DMS 273 (cell line): ENCODE data around the gene YEATS2.
"Not testable (repeated sequence)": the region's sequence is repeated elsewhere in the genome, so short reads cannot be mapped to it uniquely, and the experiment has no call there.

Experiments
- DNase-seq: peaks from one replicate; lab custom pipeline; 2025; ENCODE audit not compliant: unreplicated experiment; lab: John Stamatoyannopoulos, UW

Gene YEATS2

DNA sequence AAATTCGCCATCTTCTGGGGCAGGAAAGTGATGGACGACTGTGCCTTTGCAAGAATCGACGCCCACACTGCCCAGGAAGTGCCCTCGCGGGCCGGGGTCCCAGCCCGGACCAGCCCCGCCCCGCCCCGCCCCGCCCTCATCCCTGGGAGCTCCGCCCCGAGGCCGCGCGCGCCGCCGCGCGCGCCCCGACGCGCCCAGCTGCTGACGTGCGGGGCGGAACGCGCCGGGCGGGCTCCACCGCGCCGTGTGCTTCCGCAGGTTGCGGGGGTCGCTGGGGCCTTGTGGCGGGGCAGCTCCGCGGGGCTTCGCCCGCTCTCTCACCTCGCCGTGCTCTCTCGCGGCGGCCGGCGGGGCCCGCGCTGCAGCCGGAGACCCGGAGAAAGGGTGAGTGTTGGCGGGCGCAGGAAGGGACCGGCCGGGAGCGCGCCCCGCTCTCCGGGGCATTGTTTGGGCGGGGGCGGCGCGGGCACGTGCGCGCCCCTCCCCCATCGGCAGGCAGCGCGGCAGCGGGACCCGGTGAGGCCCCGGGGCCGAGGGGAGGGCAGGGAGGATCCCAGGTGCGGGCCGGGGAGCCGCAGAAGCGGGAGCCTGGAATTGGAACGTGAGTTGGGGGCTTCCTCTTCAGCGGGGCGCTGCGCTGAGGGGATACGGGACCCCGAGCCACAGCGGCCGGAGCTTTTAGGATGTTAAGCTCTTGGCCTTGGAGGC, at the start of gene YEATS2:
Gene YEATS2 (plus strand): TSS at position 188 of the 708 bp plus-strand sequence. CDS start 17,366 bp downstream, outside the sequence.
- peak; percentile 94 for DNase-seq

DNA sequence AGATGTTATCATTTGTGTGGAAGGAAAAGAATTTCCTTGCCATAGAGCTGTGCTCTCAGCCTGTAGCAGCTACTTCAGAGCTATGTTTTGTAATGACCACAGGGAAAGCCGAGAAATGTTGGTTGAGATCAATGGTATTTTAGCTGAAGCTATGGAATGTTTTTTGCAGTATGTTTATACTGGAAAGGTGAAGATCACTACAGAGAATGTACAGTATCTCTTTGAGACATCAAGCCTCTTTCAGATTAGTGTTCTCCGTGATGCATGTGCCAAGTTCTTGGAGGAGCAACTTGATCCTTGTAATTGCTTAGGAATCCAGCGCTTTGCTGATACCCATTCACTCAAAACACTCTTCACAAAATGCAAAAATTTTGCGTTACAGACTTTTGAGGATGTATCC, 47.0 kb upstream of the YEATS2 start:
- DNase-seq: no peak

DNA sequence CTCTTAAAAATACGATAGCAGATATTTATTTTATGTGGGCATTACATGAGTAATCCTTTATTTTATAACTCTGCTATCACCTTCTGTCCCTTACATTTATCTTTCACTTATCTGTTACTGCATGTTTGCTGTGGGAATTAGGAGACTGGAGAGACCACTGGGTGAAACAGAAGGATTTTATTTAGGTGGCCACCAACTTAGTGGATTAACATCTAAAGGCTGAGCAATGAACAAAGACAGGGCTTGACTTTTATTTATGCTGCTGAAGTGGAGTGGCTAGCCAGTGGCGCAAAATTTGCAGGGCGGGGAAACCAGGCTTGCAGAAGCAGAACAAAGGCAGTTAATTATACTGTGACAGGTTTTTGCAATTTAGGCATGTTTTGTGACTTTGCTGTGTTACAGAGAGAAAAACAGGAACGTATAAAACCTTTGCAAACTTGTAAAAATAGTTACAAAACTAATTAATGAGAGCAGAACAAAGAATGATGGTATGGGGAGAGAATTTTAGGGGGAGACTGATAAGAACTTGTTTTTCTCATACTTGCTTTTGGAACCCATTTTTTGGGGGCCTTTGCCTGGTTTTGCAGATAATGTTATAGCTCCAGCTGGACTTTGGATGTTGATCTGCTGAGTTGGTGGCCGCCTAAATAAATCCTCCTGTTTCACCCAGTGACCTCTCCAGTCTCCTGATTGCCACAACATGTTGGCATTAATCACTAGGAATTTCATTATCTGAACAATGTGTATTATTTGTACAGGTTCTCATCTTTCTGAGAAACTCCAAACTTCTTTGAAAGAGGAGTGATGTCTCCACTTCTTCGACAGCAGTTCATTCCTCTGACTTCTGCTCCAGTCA, 44.2 kb upstream of the YEATS2 start:
- DNase-seq: peak; percentile 48

DNA sequence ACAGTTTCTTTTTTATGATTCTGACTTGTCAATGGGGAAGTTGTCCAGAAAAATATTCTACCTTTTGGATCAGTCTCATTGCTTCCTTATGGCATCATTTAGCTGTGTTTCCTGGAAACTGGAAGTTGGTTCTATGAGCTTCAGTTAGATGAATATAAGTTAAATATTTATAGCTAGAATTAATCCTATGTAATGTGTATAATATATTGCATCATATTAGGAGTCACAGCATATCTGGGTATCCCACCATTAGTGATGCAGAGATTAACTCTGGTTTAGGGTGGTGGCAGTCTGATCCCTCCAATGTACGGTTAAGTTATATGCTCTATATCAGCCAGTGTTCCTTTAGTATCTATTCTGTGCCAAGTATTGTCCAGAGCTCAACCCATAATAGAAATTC, 42.9 kb upstream of the YEATS2 start:
- no peak for DNase-seq

DNA sequence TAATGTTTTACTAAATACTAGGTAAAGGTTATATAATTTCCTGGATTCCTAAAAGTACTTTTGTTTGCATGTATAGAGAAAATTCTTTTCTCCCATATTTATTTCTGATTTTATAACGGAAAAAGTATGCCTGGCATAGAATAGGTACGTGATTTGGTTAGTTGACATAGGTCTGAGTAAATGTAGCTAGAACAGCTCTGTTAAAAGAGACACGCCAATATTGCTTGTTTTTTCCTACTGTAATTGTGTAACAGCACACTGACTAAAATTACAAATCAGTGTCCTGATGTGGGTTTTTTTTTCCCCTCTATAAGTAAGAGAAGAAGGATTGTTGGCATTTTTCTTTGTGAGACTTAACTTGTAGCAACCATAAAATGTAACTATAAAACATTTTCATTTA, 35.5 kb upstream of the YEATS2 start:
- DNase-seq: no peak

DNA sequence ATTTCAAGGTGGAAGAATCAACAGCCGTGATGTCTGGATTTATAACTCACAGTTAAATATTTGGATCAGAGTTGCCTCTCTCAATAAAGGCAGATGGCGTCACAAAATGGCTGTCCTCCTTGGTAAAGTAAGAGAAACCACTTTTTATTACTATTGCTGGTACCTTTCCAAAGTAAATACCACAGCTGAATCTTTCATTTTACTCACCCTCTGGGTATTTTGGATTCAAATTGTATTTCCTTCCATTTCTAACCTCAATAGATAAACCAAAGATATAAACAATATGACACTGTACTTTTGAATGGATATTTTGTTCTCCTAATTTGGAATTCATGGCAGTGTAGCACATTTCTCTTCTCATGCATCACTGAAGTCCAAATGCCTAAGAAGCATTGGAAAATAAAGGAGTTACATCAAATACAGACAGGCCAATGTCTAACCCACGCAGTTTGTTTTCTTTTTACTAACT, 32.6 kb upstream of the YEATS2 start:
- no peak for DNase-seq

DNA sequence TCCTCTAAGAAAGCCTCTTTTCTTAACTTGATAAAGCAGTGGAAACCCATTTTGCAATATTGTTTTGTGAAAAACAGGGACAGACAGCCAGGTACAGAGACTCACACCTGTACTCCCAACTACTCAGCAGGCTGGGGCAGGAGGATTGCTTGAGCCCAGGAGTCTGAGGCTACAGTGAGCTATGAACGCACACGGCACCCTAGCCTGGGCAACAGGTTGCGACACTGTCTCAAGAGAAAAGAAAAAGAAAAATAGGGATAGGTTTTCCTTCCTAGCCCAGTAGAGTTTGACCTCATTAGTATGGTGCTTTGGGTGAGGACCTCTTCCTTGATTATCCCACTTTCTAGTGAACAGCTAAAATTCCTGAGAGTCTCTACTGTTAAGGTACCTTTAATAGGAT, 17.5 kb upstream of the YEATS2 start:
- DNase-seq: no peak

DNA sequence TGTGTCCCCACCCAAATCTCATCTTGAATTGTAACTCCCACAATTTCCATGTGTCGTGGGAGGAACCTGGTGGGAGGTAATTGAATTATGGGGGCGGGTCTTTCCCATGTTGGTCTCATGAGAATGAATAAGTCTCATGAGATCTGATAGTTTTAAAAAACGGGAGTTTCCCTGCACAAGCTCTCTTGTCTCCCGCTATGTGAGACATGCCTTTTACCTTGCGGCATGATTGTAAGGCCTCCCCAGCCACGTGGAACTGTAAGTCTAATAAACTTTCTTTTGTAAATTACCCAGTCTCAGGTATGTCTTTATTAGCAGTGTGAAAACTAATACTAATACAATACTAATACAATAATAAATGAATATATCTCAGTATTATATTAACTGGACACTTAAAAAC, 9.9 kb upstream of the YEATS2 start:
- no peak for DNase-seq

DNA sequence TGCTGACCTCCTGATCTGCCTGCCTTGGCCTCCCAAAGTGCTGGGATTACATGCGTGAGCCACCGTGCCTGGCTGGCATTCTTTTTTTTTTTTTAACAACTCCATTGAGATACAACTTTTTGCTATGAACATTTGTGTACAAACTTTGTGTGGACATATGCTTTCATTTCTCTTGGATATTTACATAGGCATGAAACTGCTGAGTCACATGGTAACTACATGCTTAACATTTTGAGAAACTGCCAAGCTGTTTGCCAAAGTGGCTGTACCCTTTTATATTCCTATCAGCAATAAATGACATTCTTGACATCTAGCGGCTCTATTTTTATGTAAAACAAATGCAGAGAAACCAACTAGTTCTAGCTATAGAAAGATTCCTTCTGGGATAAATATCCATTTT, 8.7 kb upstream of the YEATS2 start:
- DNase-seq: peak; percentile 62

DNA sequence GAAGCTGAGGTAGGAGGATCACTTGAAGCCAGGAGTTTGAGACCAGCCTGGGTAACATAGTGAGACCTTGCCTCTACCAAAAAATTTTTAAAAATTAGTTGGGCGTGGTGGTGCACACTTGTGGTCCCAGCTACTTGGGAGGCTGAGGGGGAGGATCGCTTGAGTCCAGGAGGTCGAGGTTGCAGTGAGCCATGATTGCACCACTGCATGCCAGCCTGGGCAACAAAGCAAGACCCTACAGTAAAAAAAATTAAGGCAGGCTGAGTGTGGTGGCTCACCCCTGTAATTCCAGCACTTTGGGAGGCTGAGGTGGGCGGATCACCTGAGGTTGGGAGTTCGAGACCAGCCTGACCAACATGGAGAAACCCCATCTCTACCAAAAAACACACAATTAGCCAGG, 8.0 kb upstream of the YEATS2 start:
- DNase-seq: not testable (repeated sequence)

DNA sequence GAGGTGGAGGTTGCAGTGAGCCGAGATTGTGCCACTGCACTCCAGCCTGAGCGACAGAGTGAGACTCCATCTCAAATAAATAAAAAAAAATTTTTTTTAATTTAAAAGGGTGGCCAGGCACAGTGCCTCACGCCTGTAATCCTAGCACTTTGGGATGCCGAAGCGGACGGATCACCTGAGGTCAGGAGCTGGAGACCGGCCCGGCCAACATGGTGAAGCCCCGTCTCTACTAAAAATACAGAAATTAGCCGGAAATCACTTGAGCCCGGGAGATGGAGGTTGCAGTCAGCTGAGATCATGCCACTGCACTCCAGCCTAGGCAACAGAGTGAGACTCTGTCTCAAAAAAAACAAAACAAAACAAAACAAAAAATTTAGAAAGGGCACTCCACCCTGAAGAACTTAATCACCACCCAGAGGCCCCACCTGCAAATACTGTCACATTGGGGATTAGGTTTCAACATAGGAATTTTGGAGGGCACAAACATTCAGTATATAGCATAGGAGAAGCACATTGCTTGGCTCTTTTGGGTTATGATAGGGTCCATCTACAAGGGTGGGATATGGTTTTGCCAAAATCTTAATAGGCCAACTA, 7.1 kb upstream of the YEATS2 start:
- no peak for DNase-seq

DNA sequence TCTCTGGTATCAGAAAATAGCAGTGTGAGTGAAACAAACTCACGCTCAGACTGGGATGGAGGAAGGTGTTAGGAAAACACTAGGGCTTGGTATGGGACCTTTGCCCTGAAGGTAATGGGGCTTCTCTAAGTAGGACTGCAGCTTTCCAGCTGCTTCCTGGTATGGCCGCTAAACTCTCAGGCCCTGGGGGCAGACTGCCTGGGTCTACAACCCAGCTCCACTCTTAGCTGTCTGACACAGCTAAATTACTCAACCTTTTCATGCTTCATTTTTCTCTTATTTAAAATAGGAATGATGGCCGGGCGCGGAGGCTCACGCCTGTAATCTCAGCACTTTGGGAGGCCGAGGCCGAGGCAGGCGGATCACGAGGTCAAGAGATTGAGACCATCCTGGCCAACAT, 5.2 kb upstream of the YEATS2 start:
- DNase-seq: no peak

DNA sequence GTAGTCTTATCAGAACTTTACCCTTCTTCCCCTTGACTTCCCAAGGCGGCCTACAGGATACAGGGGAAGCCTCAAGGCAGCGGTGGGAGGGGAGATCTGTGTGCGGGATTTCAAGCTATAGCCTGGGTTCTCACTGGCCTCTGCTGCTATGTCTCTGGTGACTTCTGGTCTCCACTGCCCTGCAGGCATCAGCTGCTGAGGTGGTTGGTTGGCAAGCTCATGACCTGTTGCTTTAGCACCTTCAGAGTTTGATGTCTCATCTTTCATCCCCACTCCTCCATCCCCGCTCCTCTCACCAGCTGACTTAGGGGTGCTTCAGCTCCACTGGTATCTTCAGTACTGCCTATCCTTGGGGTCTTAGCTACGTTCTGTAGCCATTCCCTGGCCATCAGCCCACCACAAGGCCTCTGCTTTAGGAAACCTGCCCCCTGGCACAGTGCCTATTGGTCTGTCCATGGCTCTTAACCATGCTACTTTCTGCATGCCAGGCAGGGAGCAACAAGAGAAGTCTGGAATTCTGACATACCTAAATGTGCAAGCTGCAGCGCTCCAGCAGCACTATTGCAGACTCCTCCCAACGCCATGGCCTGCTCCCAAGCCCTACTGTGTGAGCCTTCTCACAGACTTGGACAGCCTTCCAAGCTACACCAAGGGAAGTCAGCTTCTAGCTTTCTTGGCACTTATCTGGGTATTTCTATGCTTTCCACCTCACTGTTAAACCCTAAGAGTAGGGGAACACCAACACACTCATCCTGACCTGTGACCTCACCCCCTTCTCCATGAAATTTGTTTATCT, 1.8 kb upstream of the YEATS2 start:
- DNase-seq: no peak

DNA sequence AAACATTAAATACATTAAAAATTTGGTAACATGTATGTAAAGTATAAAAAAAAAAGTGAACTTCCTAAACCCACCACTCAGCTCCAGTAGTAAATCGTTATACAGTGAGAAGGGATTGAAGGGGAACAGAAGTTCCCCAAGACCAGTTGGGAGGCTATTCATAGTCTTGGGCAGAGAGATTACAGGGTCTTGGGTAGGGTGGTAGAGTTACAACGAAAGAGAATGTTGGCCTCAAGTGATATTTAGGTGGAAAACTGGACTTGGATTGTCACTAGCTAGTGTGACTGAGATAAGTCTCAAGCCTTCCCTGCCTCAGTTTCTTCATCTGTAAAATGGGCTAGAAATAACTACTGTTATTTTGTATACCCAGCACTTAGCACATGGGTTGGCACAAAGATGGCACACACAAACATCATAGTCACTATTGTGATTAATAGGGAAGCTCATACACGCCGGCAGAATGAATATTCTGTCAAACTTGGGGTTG, 431 bp upstream of the YEATS2 start:
- DNase-seq: no peak

DNA sequence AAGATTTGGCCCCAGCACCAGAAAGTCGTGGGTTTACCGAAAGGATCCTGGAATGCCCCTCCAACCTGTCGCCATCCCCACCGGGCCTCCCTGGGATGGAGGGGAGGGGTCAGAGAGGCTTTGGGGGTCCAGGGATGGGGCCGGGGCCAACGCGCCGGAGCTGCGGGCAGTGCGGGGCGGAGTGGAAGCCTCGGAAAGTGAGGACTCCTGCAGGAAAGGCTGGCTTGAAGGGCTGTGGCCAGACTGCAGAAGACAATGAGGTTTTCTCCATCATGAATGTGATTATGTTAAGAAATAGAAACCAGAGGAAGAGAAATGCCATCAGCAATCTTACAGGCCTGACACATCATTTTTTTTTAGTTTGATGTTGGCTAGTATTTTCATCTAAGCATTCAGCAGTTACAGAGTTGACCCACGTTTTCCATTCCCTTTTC, 738 bp downstream of the YEATS2 start:
- peak; percentile 76 for DNase-seq

DNA sequence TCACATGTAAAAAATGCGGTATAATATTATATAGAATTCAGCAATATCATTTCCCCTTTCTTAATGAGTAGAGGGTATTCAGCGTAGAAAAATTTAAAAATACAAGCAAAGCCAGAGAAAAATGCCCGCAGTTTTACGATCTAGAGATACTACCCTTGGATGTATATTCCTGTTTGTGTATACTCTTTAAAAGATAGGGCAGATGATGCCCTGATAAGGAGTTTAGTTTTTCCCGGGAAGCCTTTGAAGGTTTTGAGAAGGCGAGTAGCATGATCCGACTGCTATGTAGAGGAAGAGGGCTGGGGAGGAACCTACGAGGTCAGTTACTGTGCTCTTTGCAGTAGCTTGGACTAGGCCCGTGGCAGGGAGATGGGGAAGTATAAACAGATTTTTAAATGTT, 1.2 kb downstream of the YEATS2 start:
- peak; percentile 71 for DNase-seq

DNA sequence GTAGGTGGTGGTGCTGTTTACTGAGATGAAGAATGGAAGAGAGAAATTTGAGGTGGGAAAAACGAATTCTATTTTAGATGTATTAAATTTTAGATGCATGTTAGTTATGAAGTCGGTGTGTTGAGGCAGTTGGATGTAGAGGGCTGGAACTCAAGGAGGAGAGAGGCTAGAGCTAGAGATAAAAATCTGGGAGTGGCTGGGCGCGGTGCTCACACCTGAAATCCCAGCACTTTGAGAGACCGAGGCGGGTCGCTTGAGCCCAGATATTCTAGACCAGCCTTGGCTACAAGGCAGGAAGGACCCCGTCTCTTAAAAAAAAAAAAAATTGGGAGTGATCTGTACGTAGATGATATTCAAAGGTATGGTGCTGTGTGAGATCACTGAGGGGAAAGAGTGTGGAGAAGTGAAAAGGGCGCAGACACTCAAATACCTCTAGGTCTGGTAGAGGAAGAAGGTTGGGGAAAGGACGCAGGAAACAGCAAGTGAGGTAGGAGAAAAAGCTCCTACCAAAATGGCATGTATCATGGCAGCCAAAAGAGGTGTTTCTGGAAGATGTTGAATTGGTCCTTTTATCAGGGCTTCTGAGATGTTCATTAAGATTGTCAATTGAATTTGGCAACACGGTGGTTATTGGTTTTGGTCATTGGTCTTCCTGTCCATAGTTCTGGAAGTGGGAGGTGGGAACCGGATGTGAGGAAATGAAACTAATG, 1.8 kb downstream of the YEATS2 start:
- DNase-seq: peak; percentile 53

DNA sequence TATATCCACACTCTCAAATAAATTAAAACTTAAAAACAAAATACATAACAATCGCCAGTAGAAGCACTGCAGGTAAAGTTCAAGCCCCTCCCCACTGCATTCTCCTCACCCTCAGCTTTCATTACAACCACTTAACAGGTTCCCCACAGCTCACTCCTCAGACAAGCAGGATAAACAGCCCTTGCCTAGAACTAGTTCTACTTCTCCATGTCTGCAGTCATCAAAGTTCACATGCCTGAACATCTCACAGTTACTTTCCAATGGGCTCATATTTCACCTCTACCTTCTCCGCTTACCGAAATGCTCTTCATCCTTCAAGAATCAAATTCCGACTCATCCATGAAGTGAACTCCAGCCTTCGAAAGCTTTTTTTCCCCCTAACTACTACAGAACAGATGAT, 4.1 kb downstream of the YEATS2 start:
- no peak for DNase-seq

DNA sequence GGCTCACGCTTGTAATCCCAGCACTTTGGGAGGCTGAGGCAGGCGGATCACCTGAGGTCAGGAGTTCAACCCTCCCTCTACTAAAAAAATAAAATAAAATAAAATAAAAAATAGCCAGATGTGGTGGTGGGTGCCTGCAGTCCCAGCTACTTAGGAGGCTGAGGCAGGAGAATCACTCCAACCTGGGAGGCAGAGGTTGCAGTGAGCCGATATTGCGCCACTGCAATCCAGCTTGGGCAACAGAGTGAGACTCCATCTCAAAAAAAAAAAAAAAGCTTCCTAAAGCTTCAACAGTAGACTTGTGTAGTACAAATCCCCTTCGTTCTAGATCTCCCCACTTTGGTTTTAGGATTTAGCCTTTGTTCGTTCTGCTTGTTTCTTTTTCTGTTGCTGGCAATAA, 6.3 kb downstream of the YEATS2 start:
- DNase-seq: not testable (repeated sequence)

DNA sequence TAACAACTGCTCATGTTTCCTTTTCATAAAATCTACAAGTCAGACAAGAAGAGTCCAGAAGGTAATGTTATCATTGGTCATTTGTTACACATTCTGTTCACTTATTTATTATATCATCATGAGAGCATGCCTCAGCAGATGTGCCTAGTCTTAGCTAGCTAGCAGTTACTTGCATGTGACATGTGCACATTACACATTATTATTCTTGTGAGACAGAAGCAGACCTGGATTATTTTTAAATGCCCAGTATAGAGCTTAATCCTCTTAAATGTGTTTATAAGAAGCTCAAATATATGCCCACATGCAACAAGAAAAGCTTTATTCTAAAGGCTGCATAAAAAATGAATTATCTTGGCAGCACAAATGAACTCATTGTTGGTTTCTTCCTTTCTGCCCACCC, 12.6 kb downstream of the YEATS2 start:
- DNase-seq: peak; percentile 87
